ENCODE results near the gene KCNQ1. TPM values are rescaled to one million over a fixed set of nuclear protein-coding genes. Genes with fewer than 3 reads are reported as not detected.

KCNQ1 gene
- total and polyA plus RNA-seq, 2 donors (not counting 1 experiment from before 2014, with no cell fraction given): 21.5 to 28.8 TPM

GRCh38 chr11:2750101-2750681, 305.4 kb downstream of the KCNQ1 start:
- no peaks in the 10 kb centered on the region for H4K20me1 ChIP-seq (ENCODE audit: control insufficient read depth, insufficient read depth, low read length, poor library complexity, severe bottlenecking)
- H3K27me3 ChIP-seq (replicated peaks in 1 of 4; ENCODE audit: control extremely low read depth in 1 of 4, control insufficient read depth in 3 of 4, insufficient read depth in 4 of 4, low read length in 3 of 4): no peaks in the 10 kb centered on the region
- no peak overlapping the region for H3K4me3 ChIP-seq (ENCODE audit: control extremely low read depth in 1 of 5, extremely low read depth in 1 of 5, insufficient read depth in 1 of 5, low read depth in 2 of 5, low read length in 4 of 5)
- no peak for DNase-seq
- WGBS (ENCODE audit: insufficient coverage): 97% methylated on average over 9 of the region's 9 CpGs
- H2AFZ ChIP-seq (ENCODE audit: insufficient read depth, low read depth, low read length, poor library complexity, severe bottlenecking): no peak overlapping the region
- H3K79me2 ChIP-seq (ENCODE audit: control insufficient read depth, insufficient read depth, low read length): no peaks in the 10 kb centered on the region
- no peaks in the 10 kb centered on the region for H3K4me1 Mint-ChIP-seq
- intact Hi-C loops (cut with micrococcal nuclease): no loop called here
- ChIA-PET CTCF (no interaction called here), POLR2A (no interaction called here)
- TF ChIP-seq CTCF (IDR thresholded peaks at IDR 0.05) (no peak), EZH2 (IDR thresholded peaks at IDR 0.05; ENCODE audit: borderline replicate concordance, insufficient read depth, low read depth, low read length, poor library complexity, severe bottlenecking) (no peak)
- H3K27ac ChIP-seq (ENCODE audit: low read length in 2 of 2): no peak overlapping the region
- no peaks in the 10 kb centered on the region for H3K4me1 ChIP-seq (ENCODE audit: control insufficient read depth in 2 of 2, insufficient read depth in 2 of 2, low read length in 2 of 2)
- H3K9ac ChIP-seq (ENCODE audit: low read length): no peak overlapping the region
- ATAC-seq (ENCODE audit: low read depth): no peak
- no peaks in the 10 kb centered on the region for H3K27me3 Mint-ChIP-seq
- peaks cover 0 to 27% (median 3%) of the 10 kb centered on the region in 3 donors for H3K9me3 ChIP-seq (ENCODE audit: control extremely low read depth in 1 of 3, control insufficient read depth in 2 of 3, insufficient read depth in 1 of 3, low read length in 2 of 3)
- no peak overlapping the region for H3K4me2 ChIP-seq (replicated peaks; ENCODE audit: low read depth, low read length, poor library complexity, severe bottlenecking)
- H3K27ac Mint-ChIP-seq: no peak overlapping the region
- H3K4me3 Mint-ChIP-seq: no peak overlapping the region
- no peaks in the 10 kb centered on the region for H3K36me3 ChIP-seq (replicated peaks in 1 of 2; ENCODE audit: control extremely low read depth in 1 of 2, control insufficient read depth in 1 of 2, extremely low read depth in 1 of 2, insufficient read depth in 2 of 2, low read length in 1 of 2)
- H3K9me3 Mint-ChIP-seq (ENCODE audit: insufficient read depth): no peaks in the 10 kb centered on the region

- no peaks in the 10 kb centered on the region for H3K36me3 ChIP-seq (replicated peaks in 1 of 2; ENCODE audit: control extremely low read depth in 1 of 2, control insufficient read depth in 1 of 2, extremely low read depth in 1 of 2, insufficient read depth in 2 of 2, low read length in 1 of 2)
Observed at GRCh38 chr11:2750682-2751522, 306.1 kb downstream of the KCNQ1 start.

More at GRCh38 chr11:2750682-2751522, 306.1 kb downstream of the KCNQ1 start:
- H3K27ac Mint-ChIP-seq: no peak overlapping the region
- intact Hi-C loops (cut with micrococcal nuclease): no loop called here
- H2AFZ ChIP-seq (ENCODE audit: insufficient read depth, low read depth, low read length, poor library complexity, severe bottlenecking): no peak overlapping the region
- H3K9ac ChIP-seq (ENCODE audit: low read length): no peak overlapping the region
- H3K4me1 Mint-ChIP-seq: no peaks in the 10 kb centered on the region
- no peak overlapping the region for H3K4me3 ChIP-seq (ENCODE audit: control extremely low read depth in 1 of 5, extremely low read depth in 1 of 5, insufficient read depth in 1 of 5, low read depth in 2 of 5, low read length in 4 of 5)
- ChIA-PET POLR2A (no interaction called here), CTCF (no interaction called here)
- H3K9me3 ChIP-seq (ENCODE audit: control extremely low read depth in 1 of 3, control insufficient read depth in 2 of 3, insufficient read depth in 1 of 3, low read length in 2 of 3): peaks cover 0 to 31% (median 4%) of the 10 kb centered on the region in 3 donors
- no peaks in the 10 kb centered on the region for H3K27me3 ChIP-seq (replicated peaks in 1 of 4; ENCODE audit: control extremely low read depth in 1 of 4, control insufficient read depth in 3 of 4, insufficient read depth in 4 of 4, low read length in 3 of 4)
- 91% methylated on average over 19 of the region's 24 CpGs for WGBS (ENCODE audit: insufficient coverage)
- no peaks in the 10 kb centered on the region for H3K79me2 ChIP-seq (ENCODE audit: control insufficient read depth, insufficient read depth, low read length)
- TF ChIP-seq EZH2 (IDR thresholded peaks at IDR 0.05; ENCODE audit: borderline replicate concordance, insufficient read depth, low read depth, low read length, poor library complexity, severe bottlenecking) (no peak), CTCF (IDR thresholded peaks at IDR 0.05) (no peak)
- H4K20me1 ChIP-seq (ENCODE audit: control insufficient read depth, insufficient read depth, low read length, poor library complexity, severe bottlenecking): no peaks in the 10 kb centered on the region
- H3K4me1 ChIP-seq (ENCODE audit: control insufficient read depth in 2 of 2, insufficient read depth in 2 of 2, low read length in 2 of 2): no peaks in the 10 kb centered on the region
- ATAC-seq (ENCODE audit: low read depth) (no peak), DNase-seq (no peak)
- H3K9me3 Mint-ChIP-seq (ENCODE audit: insufficient read depth): no peaks in the 10 kb centered on the region
- no peak overlapping the region for H3K27ac ChIP-seq (ENCODE audit: low read length in 2 of 2)
- H3K4me2 ChIP-seq (replicated peaks; ENCODE audit: low read depth, low read length, poor library complexity, severe bottlenecking): no peak overlapping the region
- no peaks in the 10 kb centered on the region for H3K27me3 Mint-ChIP-seq
- H3K4me3 Mint-ChIP-seq: no peak overlapping the region

All from B cell (primary cell).